Breast epithelium (tissue), 4 donors: ENCODE results near the gene RELA. TPM values are rescaled to one million over a fixed set of nuclear protein-coding genes. Genes with fewer than 3 reads are reported as not detected.
"Not testable (repeated sequence)": the region's sequence is repeated elsewhere in the genome, so short reads cannot be mapped to it uniquely, and the experiment has no call there.

Experiments
- DNase-seq, 2 donors: peaks; one replicate each; pipeline ENCODE4 v3.0.0-alpha.2; 2019; ENCODE audit warnings: low spot score in 2 of 2
- H3K27ac ChIP-seq, 2 donors: fragments of 200-600 bp; sonication (generic) in 1 of 2; one replicate each; pipeline ENCODE4 v1.5.1; 2016 to 2019; ENCODE audit warnings: mild to moderate bottlenecking in 1 of 2
- H3K27me3 ChIP-seq, 2 donors: fragments of 200-600 bp; sonication (generic) in 1 of 2; one replicate each; pipeline versions ENCODE4 v1.5.1 to v1.6.0; 2017 to 2019; ENCODE audit warnings: control low read depth in 1 of 2, mild to moderate bottlenecking in 1 of 2
- H3K36me3 ChIP-seq: fragments of 200-600 bp; one replicate; pipeline ENCODE4 v1.5.1; 2019
- H3K4me1 ChIP-seq, 2 donors: fragments of 200-600 bp; sonication (generic); one replicate each; pipeline ENCODE4 v1.5.1; 2016 to 2019; ENCODE audit warnings: control low read depth in 1 of 2
- H3K4me3 ChIP-seq, 3 donors: fragments of 200-600 bp; sonication (generic); 1 replicate in 2 of 3; 2 replicates in 1 of 3; pipeline ENCODE4 v1.5.1; 2016 to 2019; ENCODE audit warnings: mild to moderate bottlenecking in 3 of 3, moderate library complexity in 2 of 3
- H3K9me3 ChIP-seq, 2 donors: fragments of 200-600 bp; sonication (generic) in 1 of 2; one replicate each; pipeline ENCODE4 v1.5.1; 2016 to 2019; ENCODE audit warnings: control low read depth in 1 of 2
- CTCF ChIP-seq, 3 donors: fragments of 450-650 bp; IDR thresholded peaks; one replicate each; pipeline ENCODE4 v1.5.1; 2016 to 2017; ENCODE audit warnings: antibody characterized with exemption in 3 of 3, mild to moderate bottlenecking in 3 of 3, moderate library complexity in 3 of 3
- POLR2A ChIP-seq: fragments of 450-650 bp; IDR thresholded peaks from one replicate; pipeline ENCODE4 v1.6.1; 2016; ENCODE audit warnings: antibody characterized with exemption, mild to moderate bottlenecking, moderate library complexity
- POLR2AphosphoS5 ChIP-seq, 3 donors: sonication (generic); formaldehyde crosslinking; IDR thresholded peaks; one replicate each; pipeline ENCODE4 v1.6.1; 2017; ENCODE audit warnings: antibody characterized with exemption in 3 of 3
- intact Hi-C: fragments of 100-400 bp; cut with DNase I; formaldehyde crosslinking; loops from one replicate; pipeline ENCODE4 v1.15.1; 2023; ENCODE audit warnings: low total_unique reads
- total RNA-seq, 3 donors: library from RNA; depleted of rRNA; stranded (reverse); fragments of >200 nt; gene quantifications; one replicate each; pipeline ENCODE4 v1.1.0, GENCODE V29; 2016

RELA gene
- total RNA-seq, 3 donors from 2014 or later = 45.0 to 57.7 (median 46.2) TPM

GRCh38 chr11:65699306-65699705 is 36.6 kb upstream of the RELA start:
- no peak for DNase-seq
- TF ChIP-seq POLR2A (no peak), CTCF (IDR thresholded peaks at IDR 0.05) (no peak), POLR2AphosphoS5 (IDR thresholded peaks at IDR 0.05) (no peak)
- Histone ChIP-seq H3K4me1 (no peaks in the 10 kb centered on the region), H3K36me3 (no peaks in the 10 kb centered on the region), H3K27me3 (no peaks in the 10 kb centered on the region), H3K9me3 (no peaks in the 10 kb centered on the region), H3K4me3 (no peak overlapping the region), H3K27ac (no peak overlapping the region)
- intact Hi-C loops = no loop called here

GRCh38 chr11:65698205-65698604 is 35.5 kb upstream of the RELA start:
- Histone ChIP-seq H3K4me1 (no peaks in the 10 kb centered on the region), H3K9me3 (no peaks in the 10 kb centered on the region), H3K27me3 (no peaks in the 10 kb centered on the region), H3K27ac (no peak overlapping the region), H3K36me3 (no peaks in the 10 kb centered on the region), H3K4me3 (no peak overlapping the region)
- TF ChIP-seq POLR2AphosphoS5 (IDR thresholded peaks at IDR 0.05) (no peak), POLR2A (no peak), CTCF (IDR thresholded peaks at IDR 0.05) (no peak)
- intact Hi-C loops = no loop called here
- DNase-seq = no peak

- DNase-seq = no peak
- H3K27me3 ChIP-seq = no peaks in the 10 kb centered on the region
- no peaks in the 10 kb centered on the region for H3K36me3 ChIP-seq
- H3K4me3 ChIP-seq = no peak overlapping the region
- intact Hi-C loops = no loop called here
- H3K4me1 ChIP-seq = no peaks in the 10 kb centered on the region
- H3K9me3 ChIP-seq = no peaks in the 10 kb centered on the region
- H3K27ac ChIP-seq = no peak overlapping the region
- TF ChIP-seq POLR2AphosphoS5 (IDR thresholded peaks at IDR 0.05) (no peak), CTCF (IDR thresholded peaks at IDR 0.05) (no peak), POLR2A (no peak)
Observed at GRCh38 chr11:65696802-65697552, 34.3 kb upstream of the RELA start.

GRCh38 chr11:65695459-65696241 is 32.9 kb upstream of the RELA start:
- peak; percentile 67 to 76 for DNase-seq
- H3K27me3 ChIP-seq = no peaks in the 10 kb centered on the region
- no peaks in the 10 kb centered on the region for H3K4me1 ChIP-seq
- no peaks in the 10 kb centered on the region for H3K9me3 ChIP-seq
- H3K27ac ChIP-seq = peak overlapping the region; percentile 22 to 65
- H3K36me3 ChIP-seq = no peaks in the 10 kb centered on the region
- H3K4me3 ChIP-seq = no peak overlapping the region
- no peak for TF ChIP-seq POLR2A
- peak in 1 of 3 donors; percentile 32 for TF ChIP-seq POLR2AphosphoS5 (IDR thresholded peaks at IDR 0.05)
- intact Hi-C loops = no loop called here

- TF ChIP-seq POLR2A (no peak), POLR2AphosphoS5 (IDR thresholded peaks at IDR 0.05) (peak in 1 of 3 donors; percentile 52)
- DNase-seq = peak; percentile 40 to 62
- no peaks in the 10 kb centered on the region for H3K9me3 ChIP-seq
- H3K36me3 ChIP-seq = no peaks in the 10 kb centered on the region
- no peak overlapping the region for H3K4me3 ChIP-seq
- intact Hi-C loops = no loop called here
- no peaks in the 10 kb centered on the region for H3K27me3 ChIP-seq
- no peaks in the 10 kb centered on the region for H3K4me1 ChIP-seq
- H3K27ac ChIP-seq = peak overlapping the region; percentile 66 to 70
Observed at GRCh38 chr11:65692367-65692766, 29.7 kb upstream of the RELA start.

- H3K9me3 ChIP-seq, H3K4me1 ChIP-seq, DNase-seq, H3K36me3 ChIP-seq, H3K27me3 ChIP-seq, intact Hi-C loops, H3K4me3 ChIP-seq: not testable (repeated sequence)
- peak overlapping the region in 1 of 2 donors; percentile 70 for H3K27ac ChIP-seq
Observed at GRCh38 chr11:65691847-65692246, 29.1 kb upstream of the RELA start.
